ENCODE measurements around the gene MAN1B1. TPM values are rescaled to one million over a fixed set of nuclear protein-coding genes. Genes with fewer than 3 reads are reported as not detected.

MAN1B1 gene
- total RNA-seq, 1 donor from 2014 or later: 34.1 TPM

DNA sequence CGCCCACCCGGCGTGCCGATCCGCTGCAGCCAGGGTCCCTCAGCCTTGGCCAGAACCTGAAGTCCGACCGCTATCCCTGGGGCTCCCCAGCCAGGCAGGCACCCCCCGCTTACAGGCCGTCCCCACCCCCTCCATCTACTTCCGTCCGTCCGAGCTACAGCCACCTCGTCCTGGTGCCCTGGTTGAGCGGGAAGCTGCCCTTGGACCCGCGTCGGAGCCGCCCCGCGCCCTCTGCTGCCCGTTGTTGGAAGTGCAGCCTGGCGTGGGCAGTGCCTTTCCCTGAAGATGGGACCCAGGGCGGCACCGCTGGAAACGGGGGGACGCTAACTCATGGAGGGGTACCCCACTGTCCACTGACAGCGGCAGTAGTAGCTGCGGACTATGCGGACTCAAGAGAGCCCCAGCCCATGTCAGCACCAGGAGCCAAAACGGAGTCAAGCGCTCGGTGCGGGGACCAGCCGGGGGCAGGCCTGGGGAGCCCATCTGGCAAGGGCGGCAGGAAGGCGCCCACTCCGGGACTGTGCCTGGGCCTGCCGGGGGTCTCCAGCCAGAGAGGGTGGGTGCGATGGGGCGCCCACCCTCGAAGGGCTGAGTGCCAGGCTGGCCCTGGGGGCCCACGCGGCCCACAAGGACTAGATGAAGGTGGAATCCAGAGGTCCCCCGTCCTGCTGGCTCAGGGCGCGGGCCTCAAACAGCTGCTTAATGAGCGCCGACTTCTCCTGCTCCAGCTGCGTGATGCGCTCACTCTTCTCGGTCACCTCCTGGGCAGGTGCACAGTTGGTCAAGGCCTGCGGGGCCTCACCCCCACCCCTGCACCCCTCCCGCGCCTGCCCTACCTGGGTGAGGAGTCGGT, 22.5 kb upstream of the MAN1B1 start:
- peaks cover 9% of the 10 kb centered on the region for H3K4me1 ChIP-seq
- TF ChIP-seq POLR2A (IDR thresholded peaks at IDR 0.05) (no peak), POLR2AphosphoS5 (IDR thresholded peaks at IDR 0.05; ENCODE audit: insufficient read depth in 1 of 2, low read depth in 1 of 2) (no peak), CTCF (IDR thresholded peaks at IDR 0.05) (peak; percentile 85 to 94 (median 89))
- intact Hi-C loops (cut with DNase I): no loop called here
- DNase-seq (ENCODE audit: extremely low spot score in 2 of 2): no peak
- no peaks in the 10 kb centered on the region for H3K36me3 ChIP-seq
- no peaks in the 10 kb centered on the region for H3K27me3 ChIP-seq
- H3K27ac ChIP-seq: no peak overlapping the region
- H3K9me3 ChIP-seq: no peaks in the 10 kb centered on the region
- no peak overlapping the region for H3K4me3 ChIP-seq

DNA sequence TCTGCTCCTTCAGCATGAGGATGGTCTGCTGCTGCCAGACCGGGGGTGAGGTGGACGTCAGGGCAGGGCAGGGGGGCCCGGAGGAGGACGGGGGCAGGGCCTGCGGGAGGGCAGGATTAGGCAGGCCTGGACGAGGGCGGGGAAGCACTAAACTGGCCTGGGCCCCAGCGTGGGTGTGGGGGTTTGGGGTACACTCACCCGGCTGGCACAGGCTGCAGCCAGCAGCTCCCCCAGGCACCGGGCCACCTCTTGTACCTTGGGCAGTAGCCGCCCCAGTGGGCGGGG, 22.0 kb upstream of the MAN1B1 start:
- intact Hi-C loops (cut with DNase I): no loop called here
- Histone ChIP-seq H3K4me1 (peaks cover 14% of the 10 kb centered on the region), H3K36me3 (no peaks in the 10 kb centered on the region)

DNA sequence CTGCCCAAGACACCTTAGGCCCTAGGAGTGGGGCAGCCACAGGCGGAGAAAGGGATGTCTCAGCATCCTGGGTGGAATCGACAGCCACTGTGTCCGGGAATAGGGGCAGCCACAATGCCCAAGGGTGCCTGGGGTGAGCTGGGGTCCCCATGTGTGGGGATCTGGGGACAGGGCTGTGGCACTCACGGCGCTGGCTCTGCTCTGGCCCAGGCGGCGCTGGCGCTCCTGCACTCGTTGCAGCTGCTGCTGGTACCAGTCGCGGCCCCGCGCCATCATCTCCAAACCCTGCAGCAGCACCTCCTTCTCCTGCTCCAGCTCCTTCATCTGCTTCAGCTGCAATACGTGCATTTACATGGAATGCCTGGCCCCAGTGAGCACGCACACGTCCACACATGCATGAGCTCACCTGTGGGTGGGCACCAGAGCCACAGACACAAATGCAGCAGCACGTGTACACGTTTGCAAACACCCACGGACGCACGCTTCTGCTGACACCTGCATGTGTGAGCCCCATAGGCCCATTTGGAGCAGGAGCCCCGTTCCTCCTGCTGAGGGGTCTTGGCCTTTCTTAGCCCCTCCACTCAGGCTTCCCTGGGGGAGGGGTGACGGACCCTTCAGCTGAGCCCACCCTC, 21.3 kb upstream of the MAN1B1 start:
- Histone ChIP-seq H3K4me3 (no peak overlapping the region), H3K27me3 (no peaks in the 10 kb centered on the region), H3K9me3 (no peaks in the 10 kb centered on the region), H3K36me3 (no peaks in the 10 kb centered on the region), H3K4me1 (peaks cover 14% of the 10 kb centered on the region), H3K27ac (no peak overlapping the region)
- no peak for TF ChIP-seq CTCF (IDR thresholded peaks at IDR 0.05)
- intact Hi-C loops (cut with DNase I): no loop called here
- no peak for DNase-seq (ENCODE audit: extremely low spot score in 2 of 2)

More for the DNA sequence above, 22.0 kb upstream of the MAN1B1 start:
- H3K27ac ChIP-seq: no peak overlapping the region
- no peaks in the 10 kb centered on the region for H3K27me3 ChIP-seq
- H3K4me3 ChIP-seq: no peak overlapping the region
- no peaks in the 10 kb centered on the region for H3K9me3 ChIP-seq
- no peak for DNase-seq (ENCODE audit: extremely low spot score in 2 of 2)
- TF ChIP-seq POLR2A (IDR thresholded peaks at IDR 0.05) (no peak), CTCF (IDR thresholded peaks at IDR 0.05) (no peak), POLR2AphosphoS5 (IDR thresholded peaks at IDR 0.05; ENCODE audit: insufficient read depth in 1 of 2, low read depth in 1 of 2) (no peak)

DNA sequence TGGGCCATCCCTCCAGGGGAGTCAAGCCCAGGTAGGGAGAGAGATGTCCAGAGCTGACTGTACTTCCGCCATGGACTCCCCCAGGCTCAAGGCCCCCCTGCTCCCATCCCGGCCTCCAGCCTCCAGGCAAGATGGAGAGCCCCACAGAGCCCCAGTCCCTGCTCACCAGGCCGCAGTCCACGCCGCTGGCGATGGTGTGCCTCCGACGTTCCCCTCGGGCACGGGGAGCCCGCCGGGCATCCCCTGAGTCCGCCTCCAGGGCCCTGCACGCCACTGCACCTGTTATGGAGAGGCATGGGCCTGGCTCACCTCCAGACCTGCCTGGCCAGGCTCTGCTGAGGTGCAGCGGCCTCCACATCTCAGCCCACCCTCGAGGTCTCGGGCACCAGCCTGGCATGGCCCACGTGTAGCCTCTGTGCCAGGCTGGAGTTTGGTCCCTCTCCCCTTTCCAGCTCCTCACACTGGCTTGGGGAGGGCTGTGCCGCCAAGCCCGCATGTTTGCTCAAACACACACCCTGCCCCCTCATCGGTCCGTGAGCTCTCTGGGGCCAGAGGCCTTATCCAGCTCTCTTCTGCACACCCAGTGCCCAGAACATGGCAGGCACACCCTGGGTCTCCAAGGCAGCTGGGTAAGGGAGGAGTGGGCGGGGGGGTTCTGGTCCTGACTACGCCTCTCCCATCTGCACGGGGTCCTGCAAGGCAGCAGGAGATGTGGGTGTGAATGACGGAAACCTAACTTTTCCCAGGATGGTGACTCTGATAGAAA, 20.5 kb upstream of the MAN1B1 start:
- H3K27me3 ChIP-seq: no peaks in the 10 kb centered on the region
- no peaks in the 10 kb centered on the region for H3K9me3 ChIP-seq
- no peak for DNase-seq (ENCODE audit: extremely low spot score in 2 of 2)
- intact Hi-C loops (cut with DNase I): no loop called here
- H3K36me3 ChIP-seq: no peaks in the 10 kb centered on the region
- no peak overlapping the region for H3K4me3 ChIP-seq
- TF ChIP-seq POLR2A (IDR thresholded peaks at IDR 0.05) (no peak), CTCF (IDR thresholded peaks at IDR 0.05) (no peak), POLR2AphosphoS5 (IDR thresholded peaks at IDR 0.05; ENCODE audit: insufficient read depth in 1 of 2, low read depth in 1 of 2) (no peak)
- H3K4me1 ChIP-seq: peaks cover 21% of the 10 kb centered on the region
- H3K27ac ChIP-seq: no peak overlapping the region
